ENCODE data around the gene TRAF6. TPM values are rescaled to one million over a fixed set of nuclear protein-coding genes. Genes with fewer than 3 reads are reported as not detected.
A peak's percentile ranks its signal among the peaks of the same experiment; 100 is the strongest.

TRAF6 gene
- polyA plus RNA-seq, 1 of the 3 experiments (the other 2 are of a cell fraction) = 4.3 TPM

DNA sequence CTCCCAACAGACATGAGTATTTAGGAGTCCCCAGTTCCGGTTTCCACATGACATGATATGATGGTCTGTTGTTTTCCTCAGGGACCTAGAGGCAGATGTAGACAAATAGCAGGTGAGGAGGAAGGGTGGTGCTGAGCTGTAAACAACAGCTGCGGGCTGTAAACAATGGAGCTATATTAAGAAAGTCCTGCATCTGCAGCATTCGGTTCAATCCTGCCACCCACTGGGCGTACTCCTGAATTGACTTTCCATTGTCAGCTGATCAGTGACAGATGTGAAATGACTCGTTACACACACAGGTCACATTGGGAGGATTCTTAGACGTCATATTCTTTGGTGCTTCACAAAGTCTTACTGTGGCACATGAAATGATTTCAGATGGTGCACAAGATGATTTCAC is 30.9 kb upstream of the TRAF6 start:
- H3K4me3 ChIP-seq (ENCODE audit: low read depth in 2 of 2, low read length in 1 of 2) = no peak overlapping the region
- no peak overlapping the region for H3K9ac ChIP-seq
- DNase-seq = peak; percentile 37
- TF ChIP-seq RAD21 (IDR thresholded peaks at IDR 0.05; ENCODE audit: low read length) = peak; percentile 70
- TF ChIP-seq, protein P1, sequence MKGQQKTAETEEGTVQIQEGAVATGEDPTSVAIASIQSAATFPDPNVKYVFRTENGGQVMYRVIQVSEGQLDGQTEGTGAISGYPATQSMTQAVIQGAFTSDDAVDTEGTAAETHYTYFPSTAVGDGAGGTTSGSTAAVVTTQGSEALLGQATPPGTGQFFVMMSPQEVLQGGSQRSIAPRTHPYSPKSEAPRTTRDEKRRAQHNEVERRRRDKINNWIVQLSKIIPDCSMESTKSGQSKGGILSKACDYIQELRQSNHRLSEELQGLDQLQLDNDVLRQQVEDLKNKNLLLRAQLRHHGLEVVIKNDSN (IDR thresholded peaks at IDR 0.05; ENCODE audit: borderline replicate concordance, low read depth) = peak; percentile 21; the same call in 1 of the 2 replicates
- TF ChIP-seq CHD2 (IDR thresholded peaks at IDR 0.05; ENCODE audit: low read length, partially characterized antibody) = no peak
- no peak for TF ChIP-seq YY1 (IDR thresholded peaks at IDR 0.05; ENCODE audit: low read depth)
- peak; percentile 26; the same call in 1 of the 2 replicates for TF ChIP-seq SMC3 (IDR thresholded peaks at IDR 0.05; ENCODE audit: low read depth, low read length)
- TF ChIP-seq, protein P2, sequence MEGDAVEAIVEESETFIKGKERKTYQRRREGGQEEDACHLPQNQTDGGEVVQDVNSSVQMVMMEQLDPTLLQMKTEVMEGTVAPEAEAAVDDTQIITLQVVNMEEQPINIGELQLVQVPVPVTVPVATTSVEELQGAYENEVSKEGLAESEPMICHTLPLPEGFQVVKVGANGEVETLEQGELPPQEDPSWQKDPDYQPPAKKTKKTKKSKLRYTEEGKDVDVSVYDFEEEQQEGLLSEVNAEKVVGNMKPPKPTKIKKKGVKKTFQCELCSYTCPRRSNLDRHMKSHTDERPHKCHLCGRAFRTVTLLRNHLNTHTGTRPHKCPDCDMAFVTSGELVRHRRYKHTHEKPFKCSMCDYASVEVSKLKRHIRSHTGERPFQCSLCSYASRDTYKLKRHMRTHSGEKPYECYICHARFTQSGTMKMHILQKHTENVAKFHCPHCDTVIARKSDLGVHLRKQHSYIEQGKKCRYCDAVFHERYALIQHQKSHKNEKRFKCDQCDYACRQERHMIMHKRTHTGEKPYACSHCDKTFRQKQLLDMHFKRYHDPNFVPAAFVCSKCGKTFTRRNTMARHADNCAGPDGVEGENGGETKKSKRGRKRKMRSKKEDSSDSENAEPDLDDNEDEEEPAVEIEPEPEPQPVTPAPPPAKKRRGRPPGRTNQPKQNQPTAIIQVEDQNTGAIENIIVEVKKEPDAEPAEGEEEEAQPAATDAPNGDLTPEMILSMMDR (IDR thresholded peaks at IDR 0.05) = peak; percentile 43
- TF ChIP-seq RXRA (IDR thresholded peaks at IDR 0.05; ENCODE audit: borderline replicate concordance, low read depth) = no peak
- no peak for TF ChIP-seq TEAD4 (IDR thresholded peaks at IDR 0.05; ENCODE audit: borderline replicate concordance, insufficient read depth)
- no peak for TF ChIP-seq EP300 (IDR thresholded peaks at IDR 0.05; ENCODE audit: borderline replicate concordance in 1 of 2, low read depth in 1 of 2, low read length in 1 of 2)
- TF ChIP-seq RCOR1 (IDR thresholded peaks at IDR 0.05; ENCODE audit: low read length) = no peak
- TF ChIP-seq SIN3A (IDR thresholded peaks at IDR 0.05; ENCODE audit: borderline replicate concordance, low read depth, low read length) = no peak
- TF ChIP-seq TCF12 (IDR thresholded peaks at IDR 0.05) = no peak; the same call in 1 of the 2 replicates
- no peak overlapping the region for H2AFZ ChIP-seq (ENCODE audit: low read depth)
- CTCF ChIA-PET = interaction anchor here (0.6 to 1.3 kb wide), 8 partner anchors 24 to 82 kb away, joined by 3 to 7 read pairs (median 4); no protein-coding TSS in a partner anchor
- peaks cover 0 to 8% of the 10 kb centered on the region in 2 experiments; a peak in 2 of 4 replicates for H3K4me1 ChIP-seq (ENCODE audit: control insufficient read depth in 1 of 2, insufficient read depth in 2 of 2, low read depth in 1 of 2, low read length in 1 of 2)
- no peaks in the 10 kb centered on the region; the same call in none of the 2 replicates for H3K27me3 ChIP-seq (ENCODE audit: insufficient read depth)
- H4K20me1 ChIP-seq (ENCODE audit: insufficient read depth) = no peaks in the 10 kb centered on the region
- no peak overlapping the region for H3K27ac ChIP-seq (ENCODE audit: low read depth in 2 of 2, low read length in 1 of 2)
- 57% methylated on average over 6 of the region's 6 CpGs for WGBS (ENCODE audit: low lambda C conversion rate)
- H3K9me2 ChIP-seq = no peaks in the 10 kb centered on the region
- H3F3A ChIP-seq (replicated peaks; ENCODE audit: insufficient read depth) = no peaks in the 10 kb centered on the region
- no peaks in the 10 kb centered on the region for H3K9me3 ChIP-seq
- H3K79me2 ChIP-seq (ENCODE audit: insufficient read depth) = no peaks in the 10 kb centered on the region
- no peak overlapping the region for H3K4me2 ChIP-seq
- H3K36me3 ChIP-seq (replicated peaks in 1 of 2; ENCODE audit: control insufficient read depth in 1 of 2, insufficient read depth in 2 of 2, low read length in 1 of 2) = no peaks in the 10 kb centered on the region
- POLR2A ChIA-PET = interaction anchor here (0.9 kb wide), 1 partner anchor 33 kb away, joined by 3 read pairs; no protein-coding TSS in a partner anchor

DNA sequence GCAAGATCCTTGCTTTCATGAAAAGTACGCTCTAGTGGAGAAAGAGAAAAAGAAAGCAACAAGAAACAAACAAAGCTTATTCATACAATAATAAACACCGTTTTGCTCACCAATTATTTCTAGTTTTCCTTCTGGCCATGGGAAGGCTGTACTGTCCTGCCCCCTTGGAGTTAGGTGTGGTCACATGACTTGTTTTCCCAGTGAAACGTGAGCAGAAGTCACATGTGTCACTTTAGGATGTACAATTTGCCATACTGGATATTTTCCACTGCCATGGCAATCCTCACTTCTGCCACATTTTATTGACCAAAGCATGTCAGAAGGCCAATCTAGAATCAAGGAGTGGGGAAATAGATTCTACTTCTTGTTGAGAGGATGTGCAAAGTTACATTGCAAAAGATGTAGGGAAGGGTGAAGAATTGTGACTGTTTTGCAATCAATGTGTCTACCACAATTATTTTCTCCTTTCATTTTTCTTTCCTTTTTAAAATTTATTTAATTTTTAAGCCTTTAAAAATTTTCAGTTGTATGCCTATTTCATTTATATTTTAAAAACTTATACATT is 24.3 kb upstream of the TRAF6 start:
- Histone ChIP-seq H3F3A (replicated peaks; ENCODE audit: insufficient read depth) (no peaks in the 10 kb centered on the region), H3K36me3 (replicated peaks in 1 of 2; ENCODE audit: control insufficient read depth in 1 of 2, insufficient read depth in 2 of 2, low read length in 1 of 2) (no peaks in the 10 kb centered on the region), H3K4me2 (no peak overlapping the region), H2AFZ (ENCODE audit: low read depth) (no peak overlapping the region), H4K20me1 (ENCODE audit: insufficient read depth) (no peaks in the 10 kb centered on the region), H3K4me3 (ENCODE audit: low read depth in 2 of 2, low read length in 1 of 2) (no peak overlapping the region), H3K9ac (no peak overlapping the region), H3K27me3 (ENCODE audit: insufficient read depth) (no peaks in the 10 kb centered on the region), H3K9me3 (no peaks in the 10 kb centered on the region), H3K27ac (ENCODE audit: low read depth in 2 of 2, low read length in 1 of 2) (peak overlapping the region in 1 of 2 experiments; percentile 91; a peak in 2 of 4 replicates), H3K79me2 (ENCODE audit: insufficient read depth) (no peaks in the 10 kb centered on the region), H3K9me2 (no peaks in the 10 kb centered on the region), H3K4me1 (ENCODE audit: control insufficient read depth in 1 of 2, insufficient read depth in 2 of 2, low read depth in 1 of 2, low read length in 1 of 2) (peaks cover 0 to 15% of the 10 kb centered on the region in 2 experiments; a peak in 2 of 4 replicates)
- ChIA-PET CTCF (interaction anchor here (0.7 to 3.0 kb wide), 5 partner anchors 11 to 214 kb away, joined by 3 to 18 read pairs (median 4); partner anchors contain the start of gene TRAF6), POLR2A (no interaction called here)
- TF ChIP-seq EP300 (IDR thresholded peaks at IDR 0.05; ENCODE audit: borderline replicate concordance in 1 of 2, low read depth in 1 of 2, low read length in 1 of 2) (no peak), NFIC (IDR thresholded peaks at IDR 0.05; ENCODE audit: borderline replicate concordance) (no peak), SIN3A (IDR thresholded peaks at IDR 0.05; ENCODE audit: borderline replicate concordance, low read depth, low read length) (no peak), TEAD4 (IDR thresholded peaks at IDR 0.05; ENCODE audit: borderline replicate concordance, insufficient read depth) (no peak), ELF1 (IDR thresholded peaks at IDR 0.05) (no peak), FOXM1 (IDR thresholded peaks at IDR 0.05; ENCODE audit: low read depth) (no peak)
- TF ChIP-seq, protein P2 (IDR thresholded peaks at IDR 0.05) = no peak
- DNase-seq = no peak
- WGBS (ENCODE audit: low lambda C conversion rate) = 69% methylated on average over 3 of the region's 3 CpGs

Data from SK-N-SH (cell line).